GM12872 (cell line): ENCODE results near the gene RHCE.
"Not testable (repeated sequence)": the region's sequence is repeated elsewhere in the genome, so short reads cannot be mapped to it uniquely, and the experiment has no call there.

Experiments used
- CTCF ChIP-seq: IDR thresholded peaks from 3 replicates; pipeline ENCODE4 v1.5.1; 2011; ENCODE audit warnings: low read depth, mild to moderate bottlenecking, low read length, moderate library complexity; ENCODE audit not compliant: insufficient read depth

Gene RHCE

GRCh38 chr1:25420715-25421114, at the start of gene RHCE:
Gene RHCE, minus strand, starts transcription at chr1:25420825. Its CDS starts 39 bp downstream, at chr1:25420786.
- not testable (repeated sequence) for TF ChIP-seq CTCF

- TF ChIP-seq CTCF: no peak
These were observed 48.6 kb upstream of the RHCE start for GRCh38 chr1:25469177-25469576.

GRCh38 chr1:25468033-25468432, 47.4 kb upstream of the RHCE start:
- TF ChIP-seq CTCF: no peak

- TF ChIP-seq CTCF: no peak
These were observed 47.0 kb upstream of the RHCE start for GRCh38 chr1:25467616-25468015.

- TF ChIP-seq CTCF: no peak
These were observed 46.6 kb upstream of the RHCE start for GRCh38 chr1:25467193-25467592.

- no peak for TF ChIP-seq CTCF
These were observed 42.1 kb upstream of the RHCE start for GRCh38 chr1:25462732-25463131.

GRCh38 chr1:25461849-25462248, 41.2 kb upstream of the RHCE start:
- no peak for TF ChIP-seq CTCF

- no peak for TF ChIP-seq CTCF
These were observed 39.4 kb upstream of the RHCE start for GRCh38 chr1:25460020-25460419.
